DMS53 treated with DMSO at 0.1 percent for 48 hours (cell line): Measurements from ENCODE around the gene REG4.
"Not testable (repeated sequence)": the region's sequence is repeated elsewhere in the genome, so short reads cannot be mapped to it uniquely, and the experiment has no call there.

ENCODE experiments used
- DNase-seq: peaks from one replicate; lab custom pipeline; 2025; ENCODE audit not compliant: unreplicated experiment; lab: John Stamatoyannopoulos, UW

The REG4 gene

GRCh38 chr1:119811387-119811786 is at the start of gene REG4:
Gene REG4 (minus strand): TSS chr1:119811460. CDS start chr1:119808769, 2,691 bp downstream.
- no peak for DNase-seq

GRCh38 chr1:119859647-119860046 is 48.4 kb upstream of the REG4 start:
- DNase-seq = peak; percentile 15

DNA sequence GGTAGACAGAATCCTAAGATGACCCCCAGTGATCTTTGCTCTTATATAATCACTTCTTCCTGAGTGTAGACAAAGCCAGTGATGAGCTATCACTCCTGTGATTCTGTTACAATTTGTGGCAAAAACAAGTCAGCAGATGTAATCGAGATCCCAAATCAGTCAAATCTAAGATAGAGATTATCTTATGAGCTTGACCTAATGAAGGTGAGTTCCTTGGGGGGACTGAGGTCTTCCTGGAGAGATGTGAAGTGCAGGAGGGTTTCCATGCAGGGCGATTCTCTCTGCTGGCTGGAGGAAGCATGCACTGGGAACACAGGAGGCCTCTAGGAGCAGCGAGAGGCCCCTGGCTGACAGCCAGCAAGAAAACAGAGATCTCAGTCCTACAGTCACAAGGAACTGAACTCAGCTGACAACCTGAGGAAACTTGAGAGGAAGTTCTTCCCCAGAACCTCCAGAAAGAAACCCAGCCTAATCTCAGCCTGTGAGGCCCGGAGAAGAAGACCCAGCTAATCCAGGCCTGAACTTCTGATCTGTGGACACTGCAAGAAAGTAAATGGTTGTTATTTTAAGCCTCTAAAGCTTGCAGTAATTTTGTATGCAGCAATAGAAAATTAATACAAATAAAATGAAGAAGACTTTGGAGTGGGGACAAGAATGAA is 47.4 kb upstream of the REG4 start:
- not testable (repeated sequence) for DNase-seq

DNA sequence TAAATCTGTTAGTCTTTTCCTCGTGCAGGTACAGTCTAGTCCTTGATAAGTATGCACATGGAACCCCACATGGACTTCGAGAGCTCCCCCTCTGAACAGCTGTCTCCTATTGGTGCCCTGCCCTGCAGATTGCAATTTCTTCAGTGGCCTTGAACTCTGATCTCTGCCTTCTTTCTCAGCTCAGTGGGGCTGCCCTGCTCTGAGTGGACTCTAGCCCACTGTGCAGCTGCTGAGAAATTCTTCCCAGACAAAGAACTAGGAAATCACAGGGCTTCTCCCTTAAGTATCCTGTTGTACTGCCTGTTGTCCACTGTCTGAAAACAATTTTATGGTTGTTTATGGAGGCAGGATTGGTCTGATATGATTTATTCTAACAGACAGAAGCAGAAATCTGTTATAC is 46.9 kb upstream of the REG4 start:
- no peak for DNase-seq

GRCh38 chr1:119853155-119853554 is 41.9 kb upstream of the REG4 start:
- DNase-seq = no peak

GRCh38 chr1:119844206-119844605 is 32.9 kb upstream of the REG4 start:
- not testable (repeated sequence) for DNase-seq

- DNase-seq = no peak
Measured at GRCh38 chr1:119841306-119841705, 30.0 kb upstream of the REG4 start.

- DNase-seq = no peak
Measured at GRCh38 chr1:119840745-119841144, 29.5 kb upstream of the REG4 start.

DNA sequence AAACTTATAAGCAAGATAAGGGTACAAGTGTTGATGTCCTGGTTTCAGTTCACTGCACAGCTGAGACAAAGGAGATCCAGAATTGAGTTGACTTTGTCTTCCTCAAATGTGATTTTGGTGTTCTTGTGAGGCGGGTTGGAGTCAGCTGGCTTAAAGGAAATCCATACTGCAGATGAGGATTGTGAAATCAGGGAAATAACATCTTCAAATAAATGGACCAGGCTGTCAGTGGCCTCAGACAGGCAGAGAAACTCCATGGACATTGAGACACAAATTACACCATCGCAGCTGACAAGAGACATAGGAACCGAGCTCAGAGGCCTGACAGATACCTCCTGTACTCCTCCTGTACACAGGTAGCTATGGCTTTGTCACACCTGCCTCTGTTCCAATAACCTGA is 27.0 kb upstream of the REG4 start:
- no peak for DNase-seq

DNA sequence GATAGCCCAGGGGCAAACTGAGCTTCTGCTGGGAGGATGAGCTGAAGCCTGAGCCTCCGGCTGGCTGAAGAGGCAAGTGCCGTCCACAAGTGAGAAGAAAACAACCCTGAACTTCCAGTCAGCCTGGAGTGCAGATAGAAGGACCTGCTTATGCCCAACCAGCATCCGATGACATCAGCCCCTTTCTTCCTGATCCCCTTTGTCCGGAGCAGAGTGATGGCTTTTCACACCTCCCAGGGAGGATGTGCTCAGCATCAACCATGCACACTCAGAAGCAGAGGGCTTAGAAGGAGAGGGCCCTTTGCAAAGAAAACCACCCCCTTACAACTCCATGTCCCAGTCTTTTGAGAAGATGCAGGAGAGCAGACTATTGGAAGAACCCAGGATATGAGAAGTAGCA is 23.7 kb upstream of the REG4 start:
- no peak for DNase-seq

- DNase-seq = no peak
Measured at GRCh38 chr1:119831027-119831426, 19.8 kb upstream of the REG4 start.

DNA sequence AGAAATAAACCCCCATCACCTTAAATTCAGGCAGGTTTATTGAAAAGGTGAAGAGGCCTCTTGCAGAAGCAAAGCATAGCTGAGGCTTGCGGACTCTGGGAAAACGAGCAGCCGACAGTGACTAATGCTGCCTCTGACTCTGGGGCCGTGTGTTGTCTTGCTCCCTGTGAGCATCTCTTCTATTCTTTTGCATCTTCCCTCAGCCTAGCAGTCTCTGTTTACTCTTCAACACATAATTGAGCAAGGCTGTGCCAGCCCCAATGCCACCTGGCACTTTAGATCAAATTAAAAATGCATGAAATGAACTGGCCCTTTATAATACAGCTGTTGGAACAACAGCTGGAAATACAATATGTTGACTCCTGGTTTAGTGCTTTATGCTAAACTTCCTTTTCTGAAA is 18.4 kb upstream of the REG4 start:
- peak; percentile 13 for DNase-seq

GRCh38 chr1:119829006-119829405 is 17.7 kb upstream of the REG4 start:
- DNase-seq = not testable (repeated sequence)

DNA sequence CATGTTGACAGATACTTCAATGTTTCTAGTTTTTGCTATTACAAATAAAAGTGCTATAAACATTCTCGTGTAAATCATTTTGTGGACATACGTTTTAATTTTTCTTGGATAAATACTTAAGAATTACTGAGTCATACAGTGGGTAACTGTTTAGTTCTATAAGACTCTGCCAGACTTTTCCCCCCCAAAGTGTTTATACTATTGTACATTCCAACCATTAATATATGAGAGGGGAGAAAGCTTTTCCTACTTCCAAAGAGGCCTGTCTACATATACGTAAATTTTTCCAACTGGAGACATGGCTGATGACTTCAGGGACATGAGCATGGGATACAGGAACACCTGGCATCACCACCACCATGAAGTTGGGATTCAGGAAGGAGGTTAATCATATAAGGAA is 17.0 kb upstream of the REG4 start:
- no peak for DNase-seq

GRCh38 chr1:119827010-119827409 is 15.8 kb upstream of the REG4 start:
- no peak for DNase-seq

DNA sequence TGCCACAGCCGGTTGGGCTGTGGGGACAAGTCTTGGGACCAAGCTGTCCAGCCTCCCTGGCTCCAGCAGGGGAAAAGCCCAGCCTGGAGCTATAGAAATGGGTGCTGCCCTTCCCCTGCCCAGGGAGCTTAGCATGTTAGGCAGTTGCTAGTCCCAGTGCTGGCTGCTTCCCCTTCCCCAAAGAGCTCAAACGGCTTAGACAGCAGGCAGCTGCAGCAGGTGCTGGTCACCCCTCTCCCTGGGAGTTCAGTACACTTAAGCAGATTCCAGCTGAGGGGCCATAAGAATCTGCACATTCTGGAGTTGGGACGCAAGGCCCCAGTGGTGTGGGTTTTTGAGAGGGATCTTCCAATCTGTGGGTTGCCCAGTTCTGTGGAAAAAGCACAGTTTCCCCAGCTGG is 11.1 kb upstream of the REG4 start:
- no peak for DNase-seq

DNA sequence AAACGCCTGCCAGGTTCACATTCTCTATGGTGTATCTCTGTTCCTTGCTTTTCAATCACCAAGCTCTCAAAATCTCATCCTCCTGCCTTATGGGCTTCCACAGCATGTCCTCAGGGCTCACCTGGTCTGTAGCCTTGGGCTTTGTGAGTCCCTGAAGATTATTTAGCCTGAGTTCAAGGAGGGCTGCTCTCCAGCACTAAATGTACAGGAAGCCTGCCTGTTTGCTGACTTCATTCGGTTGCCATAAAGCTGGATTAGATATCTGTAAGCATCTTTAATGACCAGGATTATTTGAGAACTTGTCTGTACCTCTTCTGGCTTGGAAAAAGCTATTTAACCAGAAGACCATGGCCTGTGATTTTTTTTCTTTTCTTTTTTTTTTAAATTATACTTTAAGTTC is 6.9 kb upstream of the REG4 start:
- DNase-seq = no peak

- peak; percentile 32 for DNase-seq
Measured at GRCh38 chr1:119816407-119816806, 5.1 kb upstream of the REG4 start.

- DNase-seq = no peak
Measured at GRCh38 chr1:119815928-119816327, 4.7 kb upstream of the REG4 start.

DNA sequence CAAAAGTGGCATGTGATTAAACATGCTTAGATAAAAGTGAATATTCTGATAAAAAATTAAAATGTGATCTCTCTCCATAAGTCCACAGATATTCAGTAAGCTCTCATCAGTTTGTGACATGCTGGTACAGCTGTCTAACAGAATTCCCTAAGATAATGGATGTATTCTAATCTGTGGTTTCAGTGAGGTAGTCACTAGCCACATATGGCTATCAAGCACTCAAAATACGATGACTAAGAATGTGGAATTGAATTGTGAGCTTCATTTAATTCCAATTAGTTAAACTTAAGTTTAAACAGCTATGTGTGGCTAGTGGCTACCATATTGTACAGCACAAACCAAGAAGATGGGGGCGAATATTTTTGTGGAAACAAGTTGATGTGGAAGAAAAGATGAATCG is 4.1 kb upstream of the REG4 start:
- no peak for DNase-seq

GRCh38 chr1:119814288-119814687 is 3.0 kb upstream of the REG4 start:
- no peak for DNase-seq

DNA sequence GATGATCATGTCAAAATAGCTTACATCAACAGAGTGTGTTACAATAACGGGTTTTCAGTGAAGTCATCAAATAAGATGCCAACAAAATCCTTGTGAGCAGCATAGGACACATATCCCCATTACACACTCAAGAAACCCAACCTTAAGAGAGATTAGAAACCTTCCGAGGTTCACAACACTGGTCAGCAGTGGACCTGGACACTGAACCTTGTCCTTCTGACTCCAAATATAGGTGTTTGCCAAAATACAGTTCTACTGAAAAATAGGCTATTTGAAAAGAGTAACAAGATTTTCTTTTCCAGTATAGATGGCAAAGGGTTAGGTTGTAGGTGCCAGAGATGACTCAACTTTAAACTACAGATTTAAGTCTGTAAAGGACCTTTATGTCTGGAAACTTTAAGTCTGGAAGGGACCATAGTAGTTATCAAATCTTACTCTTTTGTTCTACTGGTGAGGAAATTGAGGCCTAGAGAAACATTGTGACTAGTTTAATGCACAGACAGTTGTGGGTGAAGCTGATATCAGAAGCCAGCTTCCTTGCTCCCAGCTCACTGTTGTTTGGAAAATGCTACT is 811 bp upstream of the REG4 start:
- DNase-seq = no peak

DNA sequence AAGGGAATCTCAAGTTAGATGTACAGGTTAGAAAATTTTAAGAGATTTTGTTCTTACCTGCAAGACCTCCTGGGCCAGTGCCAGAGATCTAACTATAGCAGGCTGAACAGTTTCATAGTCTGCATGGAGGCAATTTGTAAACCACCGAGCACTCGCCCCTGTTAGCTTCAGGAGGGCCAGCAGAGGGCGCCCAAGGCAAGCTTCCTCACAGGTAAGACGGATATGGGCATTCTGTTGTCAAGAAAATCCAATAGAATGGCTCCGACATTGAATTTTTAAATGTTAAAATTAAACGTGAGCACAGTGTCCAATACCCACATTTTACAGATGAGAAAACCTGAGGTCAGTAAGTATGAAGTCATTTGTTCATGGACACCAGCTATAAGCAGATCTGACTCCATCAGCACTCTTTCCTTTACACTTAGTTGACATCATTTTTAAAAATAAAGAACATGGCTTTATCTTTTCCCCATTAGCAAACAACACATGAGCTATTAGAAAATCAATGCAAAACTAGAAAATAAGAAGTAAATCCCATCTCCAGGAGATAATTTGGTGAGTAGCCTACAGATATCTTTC is 2.2 kb downstream of the REG4 start:
- DNase-seq = no peak
